AG10803 (cell line): Measurements from ENCODE around the gene CDS1.

Experiments used
- DNase-seq: peaks from one replicate; pipeline ENCODE4 v3.0.0; 2010; ENCODE audit warnings: low read depth
- H3K4me3 ChIP-seq: 2 replicates; pipeline ENCODE4 v1.5.1; 2011; ENCODE audit warnings: mild to moderate bottlenecking, low read length, control low read depth
- TF ChIP-seq, protein P1 (sequence below): conservative IDR thresholded peaks from 2 replicates; pipeline ENCODE4 v1.5.1; 2011; ENCODE audit warnings: mild to moderate bottlenecking, low read length, control low read depth, inconsistent platforms

Gene CDS1

DNA sequence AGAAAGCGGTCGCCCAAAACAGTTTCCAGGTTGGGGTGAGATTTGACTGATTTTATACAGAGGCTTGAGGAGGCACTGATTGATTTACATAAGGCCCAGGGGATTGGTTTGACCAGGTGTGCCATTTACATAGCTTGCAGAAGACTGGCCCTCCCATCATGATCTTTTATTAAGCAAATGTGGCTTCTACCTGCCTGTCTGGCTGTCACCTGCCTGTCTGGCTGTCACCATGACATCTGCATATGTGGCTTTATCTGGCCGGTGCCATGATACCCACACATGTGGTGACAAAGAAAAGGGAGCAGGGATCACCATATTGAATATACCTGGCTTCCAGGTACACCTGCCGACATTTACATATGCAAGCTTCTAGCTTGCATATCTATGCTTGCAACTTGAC lies 17.0 kb upstream of the CDS1 start:
- TF ChIP-seq, protein P1, sequence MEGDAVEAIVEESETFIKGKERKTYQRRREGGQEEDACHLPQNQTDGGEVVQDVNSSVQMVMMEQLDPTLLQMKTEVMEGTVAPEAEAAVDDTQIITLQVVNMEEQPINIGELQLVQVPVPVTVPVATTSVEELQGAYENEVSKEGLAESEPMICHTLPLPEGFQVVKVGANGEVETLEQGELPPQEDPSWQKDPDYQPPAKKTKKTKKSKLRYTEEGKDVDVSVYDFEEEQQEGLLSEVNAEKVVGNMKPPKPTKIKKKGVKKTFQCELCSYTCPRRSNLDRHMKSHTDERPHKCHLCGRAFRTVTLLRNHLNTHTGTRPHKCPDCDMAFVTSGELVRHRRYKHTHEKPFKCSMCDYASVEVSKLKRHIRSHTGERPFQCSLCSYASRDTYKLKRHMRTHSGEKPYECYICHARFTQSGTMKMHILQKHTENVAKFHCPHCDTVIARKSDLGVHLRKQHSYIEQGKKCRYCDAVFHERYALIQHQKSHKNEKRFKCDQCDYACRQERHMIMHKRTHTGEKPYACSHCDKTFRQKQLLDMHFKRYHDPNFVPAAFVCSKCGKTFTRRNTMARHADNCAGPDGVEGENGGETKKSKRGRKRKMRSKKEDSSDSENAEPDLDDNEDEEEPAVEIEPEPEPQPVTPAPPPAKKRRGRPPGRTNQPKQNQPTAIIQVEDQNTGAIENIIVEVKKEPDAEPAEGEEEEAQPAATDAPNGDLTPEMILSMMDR: no peak
- no peak overlapping the region for H3K4me3 ChIP-seq
- no peak for DNase-seq

DNA sequence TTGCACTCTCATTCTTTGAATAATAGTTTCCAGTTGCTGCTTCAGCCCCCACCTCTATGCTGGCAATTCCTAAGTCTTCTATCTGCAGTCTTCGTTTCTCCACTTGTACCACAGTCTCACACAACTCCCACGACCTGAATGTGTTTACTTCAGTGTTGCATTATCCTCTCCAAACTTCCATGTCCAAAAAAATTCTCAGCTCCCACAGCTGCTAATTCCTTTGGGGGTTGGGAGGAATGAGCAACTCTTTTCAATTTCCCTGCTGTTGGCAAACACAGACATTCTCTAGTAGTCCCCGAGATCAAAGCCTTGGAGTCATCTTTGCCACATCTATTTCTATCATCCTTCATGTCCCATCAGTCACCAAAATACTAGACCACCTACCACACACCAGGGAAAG lies 14.4 kb upstream of the CDS1 start:
- peak; percentile 17 for DNase-seq
- H3K4me3 ChIP-seq: no peak overlapping the region
- TF ChIP-seq, protein P1: no peak

DNA sequence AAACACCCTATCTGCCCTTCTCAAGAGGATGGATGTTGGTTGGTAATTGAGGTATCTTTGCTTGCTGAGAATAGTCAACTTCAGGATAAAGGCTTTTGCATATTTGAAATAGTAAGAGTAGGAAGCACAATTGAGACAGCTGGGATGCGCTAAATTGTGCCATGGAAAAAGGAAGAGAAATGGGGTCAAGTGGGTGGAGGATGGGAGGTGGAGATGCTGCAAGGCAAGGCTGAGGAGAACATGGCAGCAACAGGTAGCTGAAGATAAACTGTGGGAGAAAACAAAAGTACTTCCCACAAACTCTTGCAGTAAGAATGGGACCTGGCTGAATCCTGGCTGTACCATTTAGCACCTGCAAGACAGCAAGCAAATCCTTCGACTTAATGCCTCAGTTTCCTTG lies 13.9 kb upstream of the CDS1 start:
- no peak for DNase-seq
- TF ChIP-seq, protein P1: no peak

DNA sequence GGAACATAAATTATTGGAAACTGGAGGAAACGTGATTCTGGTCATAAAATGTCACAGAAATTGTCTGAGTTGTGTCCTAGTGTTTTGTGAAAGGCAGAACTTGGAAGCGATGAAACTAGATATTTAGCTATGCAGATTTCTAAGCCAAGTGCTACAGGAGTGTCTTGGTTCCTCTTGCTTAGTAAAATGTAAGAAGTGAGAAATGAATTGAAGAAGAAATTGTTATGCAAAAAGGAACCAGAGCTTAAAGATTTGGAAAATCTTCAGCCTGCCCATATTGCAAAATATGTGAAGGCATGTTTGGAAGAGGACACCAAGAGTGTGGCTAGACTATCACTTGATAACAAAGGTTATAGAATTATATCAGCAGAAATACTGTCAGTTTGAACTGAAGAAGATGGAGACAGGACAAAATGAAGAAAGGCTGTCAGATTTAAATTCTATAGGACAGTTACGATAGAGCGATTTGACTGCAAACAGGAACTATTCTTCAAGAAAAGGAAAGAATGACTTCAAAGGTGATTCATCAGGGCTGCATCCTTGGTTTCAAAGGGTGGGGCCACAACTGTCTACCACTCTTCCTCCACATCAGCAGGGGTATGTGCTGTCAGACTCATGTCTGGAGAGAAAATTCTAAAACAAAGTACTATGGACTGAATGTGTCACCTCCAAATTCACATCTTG lies 9.4 kb upstream of the CDS1 start:
- DNase-seq: no peak
- TF ChIP-seq, protein P1: no peak
- H3K4me3 ChIP-seq: no peak overlapping the region

More for the DNA sequence above, 13.9 kb upstream of the CDS1 start:
- H3K4me3 ChIP-seq: no peak overlapping the region

DNA sequence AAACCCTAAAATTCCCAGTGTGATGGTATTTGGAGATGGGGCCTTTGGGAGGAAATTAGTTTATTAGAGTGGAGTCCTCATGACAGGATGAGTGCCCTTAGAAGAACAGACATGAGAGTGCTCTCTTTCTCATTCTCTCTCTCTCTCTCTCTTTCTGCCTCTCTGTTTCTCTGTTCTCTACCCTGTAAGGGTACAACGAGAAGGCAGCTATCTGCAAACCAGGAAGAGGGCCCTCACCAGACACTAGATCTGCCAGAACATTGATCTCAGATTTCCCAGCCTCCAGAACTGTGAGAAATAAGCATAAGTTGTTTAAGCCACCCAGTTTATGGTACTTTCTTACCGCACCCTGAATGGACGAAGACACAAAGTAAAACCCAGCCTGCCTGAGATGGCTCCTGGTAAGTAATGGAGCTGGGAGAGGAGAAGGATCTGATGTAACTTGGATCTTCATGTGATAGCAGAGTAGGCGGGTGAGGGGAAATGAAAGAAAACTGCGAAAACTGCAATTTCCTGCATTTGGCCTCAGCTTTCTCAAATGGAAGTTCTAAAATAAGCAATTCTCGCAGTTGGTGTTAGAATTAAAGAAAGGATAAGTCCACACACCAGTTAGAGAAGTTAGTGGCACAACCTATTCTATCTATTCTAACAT lies 8.7 kb upstream of the CDS1 start:
- DNase-seq: no peak
- TF ChIP-seq, protein P1: no peak
- no peak overlapping the region for H3K4me3 ChIP-seq

DNA sequence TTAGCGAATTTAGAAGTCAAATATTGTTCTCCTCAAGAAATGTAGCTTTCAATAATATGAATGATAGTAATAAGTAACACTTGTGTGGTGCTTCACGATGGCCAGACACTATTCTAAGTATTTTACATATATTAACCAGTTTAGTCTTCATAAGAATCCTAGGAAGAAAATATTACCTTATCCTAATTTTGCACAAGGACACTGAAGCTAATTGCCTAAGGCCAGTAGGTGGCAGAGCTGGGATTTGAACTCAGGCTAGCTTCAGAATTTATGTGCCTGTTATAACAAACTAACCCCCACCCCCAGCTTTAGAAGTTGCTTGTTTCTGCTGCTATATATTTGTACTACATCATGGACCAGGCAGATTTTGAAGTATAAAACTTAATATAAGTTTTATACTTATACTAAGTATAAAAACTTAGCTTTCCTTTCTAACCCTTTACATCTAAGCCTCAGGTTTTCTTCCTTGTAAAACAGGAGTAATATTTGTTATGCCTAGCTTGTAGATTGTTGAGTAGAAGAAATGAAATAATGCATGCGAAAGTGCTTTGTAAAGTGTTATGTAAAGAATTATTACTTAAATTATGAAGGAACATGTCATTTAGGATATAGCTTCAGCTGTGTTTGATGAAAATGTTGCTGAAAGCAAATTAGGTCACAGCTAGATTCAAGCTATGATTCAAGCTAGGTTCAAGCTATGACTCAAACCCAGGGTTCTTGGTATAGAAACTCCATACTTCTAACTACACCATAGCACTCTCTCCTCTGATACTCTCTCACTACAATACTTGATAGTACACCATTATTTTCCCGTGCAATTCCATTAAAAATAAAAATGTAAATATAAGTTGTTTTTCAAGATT lies 4.2 kb upstream of the CDS1 start:
- TF ChIP-seq, protein P1: peak; percentile 76
- H3K4me3 ChIP-seq: no peak overlapping the region
- DNase-seq: peak; percentile 39
